CD1c-positive myeloid dendritic cell (primary cell): ENCODE data around the gene TSR3.
A peak's percentile ranks its signal among the peaks of the same experiment; 100 is the strongest.

Source experiments
- DNase-seq: peaks from one replicate; pipeline ENCODE4 v3.0.0-alpha.2; 2016; ENCODE audit errors: extremely low spot score

Gene TSR3

DNA sequence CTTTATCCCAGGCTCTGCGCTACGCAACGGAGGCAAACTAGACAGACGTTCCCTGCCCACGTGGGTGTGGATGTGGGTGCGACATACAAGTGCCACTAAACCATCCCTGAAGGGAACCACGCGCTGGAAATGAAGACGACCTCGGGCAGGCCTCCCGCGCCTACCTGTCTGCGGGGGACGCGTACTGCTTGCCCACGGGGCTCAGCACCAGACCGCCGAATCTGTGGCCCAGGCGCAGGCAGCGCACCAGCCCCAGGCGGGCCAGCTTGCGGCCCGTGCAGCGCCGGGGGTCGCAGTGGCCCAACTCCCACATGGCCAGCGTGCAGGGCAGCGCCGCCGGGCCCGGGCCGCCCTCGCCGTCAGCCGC is 480 bp downstream of the TSR3 start:
- no peak for DNase-seq

DNA sequence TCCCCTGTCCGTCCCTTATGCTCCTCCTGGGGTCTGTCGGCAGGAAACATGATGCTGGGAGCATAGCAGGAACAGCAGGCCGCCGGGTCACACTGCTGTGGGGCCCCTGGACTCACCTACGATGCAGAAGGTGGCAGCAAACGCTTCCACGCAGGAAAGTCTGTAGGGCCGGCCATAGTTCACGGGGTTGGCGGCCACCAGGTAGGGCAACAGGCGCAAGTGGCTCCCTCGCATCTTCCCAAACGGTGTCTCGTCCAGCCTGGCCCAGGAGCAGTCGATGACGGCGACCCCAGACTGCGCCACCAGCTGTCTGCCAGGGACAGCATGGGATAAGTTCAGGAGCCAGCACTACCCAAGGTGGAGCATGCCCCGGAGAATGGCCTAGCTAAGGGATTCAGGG is 987 bp downstream of the TSR3 start:
- DNase-seq, result no peak

GRCh38 chr16:1349951-1350350 is 1.7 kb downstream of the TSR3 start:
- DNase-seq, result no peak

GRCh38 chr16:1349351-1349750 is 2.3 kb downstream of the TSR3 start:
- no peak for DNase-seq

DNA sequence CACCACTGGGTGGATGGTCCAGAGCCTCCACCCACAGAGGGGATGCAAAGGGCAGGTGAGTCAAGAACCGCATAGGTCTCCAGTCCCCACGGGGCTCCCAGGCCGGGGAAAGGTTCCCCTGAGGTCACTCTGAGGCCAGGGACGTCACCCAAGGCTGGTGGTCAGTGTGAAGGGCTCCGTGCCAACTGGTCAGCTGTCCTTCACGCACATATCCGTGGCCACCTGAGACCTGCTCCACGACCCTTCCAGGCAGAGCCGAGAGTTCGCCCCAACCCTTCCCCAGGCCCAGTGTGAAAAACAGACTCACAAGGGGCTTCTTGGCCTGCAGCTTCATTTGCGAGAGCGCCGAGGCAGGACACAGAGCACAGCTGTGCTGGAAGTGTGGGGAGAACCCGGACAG is 2.8 kb downstream of the TSR3 start:
- DNase-seq, result no peak

GRCh38 chr16:1348441-1348840 is 3.2 kb downstream of the TSR3 start:
- DNase-seq, result no peak

- no peak for DNase-seq
Measured at GRCh38 chr16:1347962-1348361, 3.7 kb downstream of the TSR3 start.

DNA sequence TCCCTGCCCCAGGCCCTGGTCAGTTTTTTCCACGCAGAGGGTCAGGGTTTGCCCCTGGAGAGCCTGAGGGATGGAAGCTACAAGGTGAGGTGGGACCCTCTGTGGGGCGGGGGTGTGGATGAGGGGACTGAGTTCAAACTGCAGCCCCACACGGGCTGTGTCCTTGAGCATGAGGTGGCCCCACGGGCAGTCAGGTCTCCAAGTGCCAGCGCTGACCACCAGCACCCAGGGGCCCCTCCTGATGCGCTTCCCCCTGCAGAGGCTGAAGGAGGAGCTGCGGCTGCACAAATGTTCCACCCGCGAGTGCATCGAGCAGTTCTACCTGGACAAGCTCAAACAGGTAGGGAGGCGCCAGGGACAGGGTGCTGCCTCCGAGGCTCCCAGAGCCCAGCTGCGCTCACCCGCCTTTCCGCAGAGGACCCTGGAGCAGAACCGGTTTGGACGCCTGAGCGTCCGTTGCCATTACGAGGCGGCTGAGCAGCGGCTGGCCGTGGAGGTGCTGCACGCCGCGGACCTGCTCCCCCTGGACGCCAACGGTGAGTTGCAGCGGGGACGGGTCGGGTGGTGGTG is 4.3 kb downstream of the TSR3 start:
- DNase-seq, result no peak

GRCh38 chr16:1346422-1347285 is 5.0 kb downstream of the TSR3 start:
- no peak for DNase-seq

DNA sequence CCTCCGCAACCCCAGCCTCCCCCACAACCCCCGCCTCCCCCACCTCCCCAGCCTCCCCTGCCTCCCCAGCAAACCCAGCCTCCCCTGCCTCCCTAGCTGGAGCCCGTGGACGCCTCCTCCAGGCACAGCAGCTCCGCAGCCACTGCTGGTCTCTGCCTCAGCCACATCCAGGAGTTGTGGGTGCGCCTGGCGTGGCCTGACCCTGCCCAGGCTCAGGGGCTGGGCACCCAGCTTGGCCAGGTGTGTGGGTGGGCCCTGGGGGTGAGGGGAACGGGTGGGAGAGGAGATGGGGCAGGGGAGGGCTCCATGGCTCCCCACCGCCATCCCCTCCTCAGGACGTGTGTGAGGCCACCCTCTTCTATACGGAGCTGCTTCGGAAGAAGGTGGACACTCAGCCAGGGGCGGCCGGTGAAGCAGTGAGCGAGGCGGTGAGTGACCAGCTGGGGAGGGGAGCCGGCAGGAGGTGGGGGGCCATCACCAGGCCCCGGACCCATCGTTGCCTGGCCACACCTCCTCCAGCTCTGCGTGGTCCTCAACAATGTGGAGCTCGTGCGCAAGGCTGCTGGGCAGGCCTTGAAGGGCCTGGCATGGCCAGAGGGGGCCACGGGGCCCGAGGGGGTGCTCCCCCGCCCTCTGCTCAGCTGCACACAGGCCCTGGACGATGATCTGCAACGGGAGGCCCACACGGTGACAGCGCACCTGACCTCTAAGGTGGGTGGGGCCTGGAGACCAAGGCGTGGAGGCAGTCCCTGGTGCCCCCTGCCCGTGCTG is 5.8 kb downstream of the TSR3 start:
- DNase-seq, result no peak

GRCh38 chr16:1345087-1345486 is 6.6 kb downstream of the TSR3 start:
- DNase-seq, result no peak

DNA sequence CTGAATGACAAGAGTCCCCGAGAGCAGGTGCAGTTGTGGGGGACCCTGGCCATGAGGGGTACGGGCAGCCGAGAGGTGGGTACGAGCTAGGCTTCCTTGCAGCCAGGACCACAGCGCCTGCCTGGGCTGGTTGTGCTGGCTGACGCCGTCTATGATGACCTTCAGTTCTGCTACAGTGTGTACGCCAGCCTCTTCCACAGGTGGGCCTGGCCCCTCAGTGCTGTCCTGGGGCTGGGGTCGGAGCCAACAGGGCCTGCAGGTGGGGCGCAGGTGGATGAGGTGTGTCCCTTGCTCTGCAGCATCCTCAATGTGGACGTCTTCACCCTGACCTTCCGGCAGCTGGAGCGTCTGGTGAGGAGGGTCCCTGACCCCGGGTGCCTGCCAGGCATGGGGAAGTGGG is 7.2 kb downstream of the TSR3 start:
- no peak for DNase-seq

- peak; percentile 10 for DNase-seq
Measured at GRCh38 chr16:1343428-1344242, 8.0 kb downstream of the TSR3 start.

- DNase-seq, result peak; percentile 93
Measured at GRCh38 chr16:1342526-1343427, 8.9 kb downstream of the TSR3 start.

DNA sequence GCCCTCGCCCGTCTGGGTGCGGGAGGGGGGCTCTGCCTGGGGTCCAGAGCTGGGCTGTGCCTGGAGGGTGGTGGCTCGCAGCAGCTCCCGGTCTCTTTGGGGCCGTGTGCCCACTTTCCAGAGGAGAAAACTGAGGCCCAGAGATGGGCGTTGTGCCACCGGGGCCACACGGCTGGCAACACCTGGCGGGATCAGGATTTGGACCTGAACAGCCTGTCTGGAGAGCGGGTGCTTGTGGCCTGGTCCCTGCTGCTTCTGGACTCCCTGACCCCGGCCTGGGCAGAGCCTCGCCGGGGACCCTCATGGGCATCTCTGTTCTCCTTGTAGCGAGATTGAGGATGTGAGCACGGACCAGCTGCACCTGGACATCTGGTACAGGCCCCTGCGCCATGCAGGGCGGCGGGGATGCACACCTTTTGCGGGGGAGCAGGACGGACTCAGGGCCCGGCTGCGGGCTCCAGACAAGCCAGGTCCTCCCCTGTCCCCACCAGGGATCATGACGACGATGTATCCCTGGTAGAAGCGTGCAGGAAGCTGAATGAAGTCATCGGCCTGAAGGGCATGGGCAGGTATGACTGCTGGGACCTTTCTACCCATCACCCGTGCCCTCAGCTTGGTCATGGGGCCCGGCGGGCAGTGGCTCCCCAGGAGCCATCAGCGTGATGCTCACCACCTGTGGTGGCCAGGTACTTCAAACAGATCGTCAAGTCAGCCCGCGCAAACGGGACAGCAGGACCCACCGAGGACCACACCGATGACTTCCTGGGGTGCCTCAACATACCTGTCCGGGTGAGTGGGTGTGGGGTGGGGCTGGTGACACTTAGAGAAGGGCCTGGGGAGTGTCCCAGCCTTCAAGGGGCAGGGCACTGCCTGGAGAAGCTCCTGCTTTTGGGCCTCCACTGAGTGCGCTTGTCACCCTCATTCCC is 9.9 kb downstream of the TSR3 start:
- no peak for DNase-seq

- no peak for DNase-seq
Measured at GRCh38 chr16:1340730-1341494, 10.8 kb downstream of the TSR3 start.

GRCh38 chr16:1338855-1339675 is 12.6 kb downstream of the TSR3 start:
- DNase-seq, result no peak

DNA sequence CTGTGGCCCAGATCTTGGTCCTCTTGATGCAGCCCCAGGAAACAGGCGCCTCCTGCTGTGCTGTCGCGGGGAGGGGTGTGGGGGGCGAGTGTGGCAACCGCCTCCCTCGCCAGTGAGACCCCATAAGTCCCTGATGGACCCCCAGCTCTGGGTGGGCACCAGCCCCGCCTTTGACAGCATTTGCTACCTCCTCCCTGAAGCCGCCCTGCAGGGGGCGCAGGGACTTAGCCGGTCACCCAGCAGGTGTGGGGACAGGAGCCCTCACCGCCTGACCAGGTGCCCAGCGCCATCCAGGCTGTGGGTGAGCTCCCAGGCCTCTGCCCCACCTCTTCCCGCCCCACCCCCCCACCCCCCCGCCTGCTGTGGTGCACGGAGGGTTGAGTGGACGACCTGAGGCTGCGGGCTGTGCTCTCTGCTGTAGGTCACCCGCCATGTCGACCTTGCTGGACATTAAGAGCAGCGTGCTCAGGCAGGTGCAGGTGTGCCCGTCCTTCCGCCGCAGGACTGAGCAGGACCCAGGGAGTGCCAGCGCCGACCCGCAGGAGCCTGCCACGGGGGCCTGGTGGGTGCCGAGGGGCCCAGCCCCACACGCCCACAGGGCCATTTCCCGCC is 13.5 kb downstream of the TSR3 start:
- DNase-seq, result no peak
